HG02981 (cell line): ENCODE data around the gene RARRES2.

Experiments
- ATAC-seq: cut with Tn5 transposase; IDR thresholded peaks from one replicate; pipeline ENCODE4 v1.9.1; 2021; ENCODE audit warnings: mild to moderate bottlenecking, moderate library complexity; ENCODE audit not compliant: unreplicated experiment

RARRES2 gene

DNA sequence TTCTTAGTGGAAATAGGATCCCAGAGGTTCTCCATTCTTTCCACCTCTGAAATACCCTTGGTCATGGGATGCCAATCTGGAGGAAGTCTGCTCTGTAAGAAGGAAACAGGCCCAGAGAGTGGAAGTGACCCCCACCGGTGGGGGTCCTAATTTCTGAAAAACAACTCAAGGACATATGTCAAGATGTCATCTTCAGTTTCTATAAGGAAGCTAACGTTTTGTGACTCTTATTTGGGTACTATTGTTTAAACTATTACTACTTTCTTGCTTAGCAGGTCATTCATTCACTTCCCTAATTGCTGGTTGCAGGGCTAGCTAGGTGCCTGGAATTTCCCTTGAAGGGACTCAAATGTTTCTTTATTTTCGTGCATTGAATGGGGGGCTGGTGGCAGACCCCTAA lies 35.8 kb upstream of the RARRES2 start:
- ATAC-seq, result no peak

DNA sequence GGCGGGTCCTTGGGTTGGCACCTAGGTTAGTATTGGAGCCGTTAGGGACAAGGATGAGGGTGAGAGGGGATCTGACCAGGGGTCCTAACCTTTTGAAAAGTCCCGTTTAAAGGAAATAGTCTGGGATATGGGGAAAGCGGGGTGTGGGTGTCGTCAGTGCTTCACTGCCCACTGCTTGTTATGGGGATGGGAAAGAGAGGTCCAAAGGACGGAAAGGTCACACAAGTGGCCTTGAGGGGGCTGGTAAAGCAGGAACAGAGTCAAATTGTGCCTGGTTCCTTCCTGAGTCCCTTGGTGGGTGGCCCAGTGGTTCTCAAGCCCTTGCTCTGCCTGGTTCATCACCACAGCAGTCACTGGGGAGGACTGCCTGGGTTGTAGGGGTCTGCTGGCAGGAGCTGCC lies 35.1 kb upstream of the RARRES2 start:
- no peak for ATAC-seq

DNA sequence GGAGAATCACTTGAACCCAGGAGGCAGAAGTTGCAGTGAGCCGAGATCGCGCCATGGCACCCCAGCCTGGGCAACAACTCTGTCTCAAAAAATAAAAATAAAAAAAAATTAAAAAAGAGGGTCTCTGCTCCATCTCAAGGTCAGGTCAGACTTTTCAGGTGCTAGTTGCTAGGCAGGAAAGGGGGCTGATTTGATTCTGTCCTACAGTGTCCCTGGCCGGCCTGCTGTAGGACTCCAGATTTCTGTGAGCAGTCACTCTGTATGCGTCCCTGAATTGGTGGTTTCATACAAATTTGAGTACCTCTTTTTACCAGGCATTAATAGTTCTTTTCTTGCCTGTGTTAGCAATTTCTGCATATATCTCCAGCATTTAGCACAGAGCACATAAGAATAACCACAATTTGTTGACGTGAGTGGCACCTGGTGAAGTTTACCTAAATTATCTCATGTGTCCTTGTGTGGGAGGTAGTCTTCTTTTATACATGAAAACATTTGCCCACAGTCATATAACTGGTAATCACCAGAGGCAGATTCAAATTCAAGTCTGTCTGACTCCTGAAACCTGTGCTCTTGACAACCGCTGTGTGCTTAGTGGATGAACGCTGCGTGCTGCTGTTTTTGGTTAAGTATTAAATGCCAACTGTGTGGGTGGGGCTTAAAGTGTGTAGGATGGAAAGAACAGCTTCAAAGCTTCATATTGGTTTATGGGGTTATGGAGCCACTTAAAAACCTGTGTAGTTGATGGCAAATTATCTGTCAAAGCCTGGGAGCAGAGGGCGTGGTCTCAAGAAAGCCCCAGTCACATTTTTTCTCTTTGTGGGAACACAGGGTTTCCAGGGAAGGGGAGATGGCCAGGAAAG lies 34.5 kb upstream of the RARRES2 start:
- ATAC-seq, result no peak

DNA sequence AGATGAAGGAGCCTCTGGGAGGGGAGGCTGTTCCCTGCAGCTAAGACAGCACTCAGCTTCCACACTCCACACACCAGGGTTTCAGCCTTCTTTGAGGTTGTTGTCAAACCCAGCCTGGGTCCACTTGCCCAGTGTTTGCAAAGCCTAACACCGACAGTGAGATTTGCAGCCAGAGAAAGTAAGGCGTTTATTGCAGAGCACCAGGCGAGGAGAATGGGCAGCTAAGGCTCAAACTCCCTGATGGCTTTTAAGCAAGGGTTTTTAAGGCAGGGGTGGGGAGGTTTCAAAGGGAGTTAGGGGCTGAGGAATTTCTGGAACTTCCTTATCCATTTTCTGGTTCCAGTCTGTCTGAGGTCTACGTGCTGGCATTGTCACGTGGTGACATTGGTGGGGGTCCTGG lies 33.0 kb upstream of the RARRES2 start:
- no peak for ATAC-seq

GRCh38 chr7:150374026-150374425 lies 32.6 kb upstream of the RARRES2 start:
- ATAC-seq, result no peak

DNA sequence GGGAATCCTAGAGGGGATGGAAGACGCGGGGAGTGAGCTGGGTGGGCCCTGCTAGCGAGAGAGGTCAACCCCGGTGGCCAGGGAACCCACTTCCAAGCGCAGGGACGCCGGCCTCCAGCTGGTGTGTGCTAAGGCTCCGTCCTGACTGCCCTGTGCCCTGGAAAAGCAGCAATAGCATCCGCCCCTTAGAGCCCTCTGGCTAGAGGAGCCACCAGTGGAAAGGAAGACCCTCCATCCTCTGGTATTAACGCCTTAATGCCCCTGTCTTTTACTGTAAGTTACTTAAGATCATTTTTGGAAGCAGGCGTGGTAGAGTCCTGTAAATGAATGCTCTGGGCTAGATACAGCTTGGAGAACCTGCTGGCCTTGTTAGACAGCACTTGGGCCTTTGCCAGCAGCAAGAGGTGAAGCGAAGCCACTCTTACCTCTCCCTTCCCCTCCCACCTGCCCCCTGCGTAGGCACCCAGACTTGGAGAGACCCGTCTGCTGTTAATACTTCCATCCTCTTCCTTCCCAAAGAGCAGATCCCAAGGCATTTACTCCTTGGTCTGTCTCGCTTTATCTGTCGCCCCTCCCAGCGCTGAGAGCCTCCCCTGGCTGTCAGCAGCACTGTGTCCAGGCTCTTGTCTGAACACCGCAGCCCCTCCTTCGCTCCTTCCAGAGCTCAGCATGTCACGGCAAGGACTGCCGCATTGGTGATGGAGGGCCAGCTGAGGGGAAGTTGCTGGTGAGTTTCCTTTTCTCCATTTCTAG lies 31.8 kb upstream of the RARRES2 start:
- no peak for ATAC-seq

DNA sequence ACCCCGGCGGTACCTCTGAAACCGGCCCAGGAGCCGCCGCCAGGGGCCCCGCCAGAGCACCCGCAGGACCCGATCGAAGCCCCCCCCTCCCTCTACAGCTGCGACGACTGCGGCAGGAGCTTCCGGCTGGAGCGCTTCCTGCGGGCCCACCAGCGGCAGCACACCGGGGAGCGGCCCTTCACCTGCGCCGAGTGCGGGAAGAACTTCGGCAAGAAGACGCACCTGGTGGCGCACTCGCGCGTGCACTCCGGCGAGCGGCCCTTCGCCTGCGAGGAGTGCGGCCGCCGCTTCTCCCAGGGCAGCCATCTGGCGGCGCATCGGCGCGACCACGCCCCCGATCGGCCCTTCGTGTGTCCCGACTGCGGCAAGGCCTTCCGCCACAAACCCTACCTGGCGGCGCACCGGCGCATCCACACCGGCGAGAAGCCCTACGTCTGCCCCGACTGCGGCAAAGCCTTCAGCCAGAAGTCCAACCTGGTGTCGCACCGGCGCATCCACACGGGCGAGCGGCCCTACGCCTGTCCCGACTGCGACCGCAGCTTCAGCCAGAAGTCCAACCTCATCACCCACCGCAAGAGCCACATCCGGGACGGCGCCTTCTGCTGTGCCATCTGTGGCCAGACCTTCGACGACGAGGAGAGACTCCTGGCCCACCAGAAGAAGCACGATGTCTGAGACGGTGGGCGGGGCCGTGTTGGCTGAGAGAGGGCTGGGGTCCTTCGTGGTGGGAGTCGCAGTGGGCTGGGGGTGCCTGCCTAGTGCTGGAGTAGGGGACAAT lies 31.0 kb upstream of the RARRES2 start:
- ATAC-seq, result no peak

- no peak for ATAC-seq
Observed at GRCh38 chr7:150371996-150372270, 30.5 kb upstream of the RARRES2 start.

- ATAC-seq, result no peak
Observed at GRCh38 chr7:150371131-150371995, 29.9 kb upstream of the RARRES2 start.

- ATAC-seq, result no peak
Observed at GRCh38 chr7:150370612-150371071, 29.2 kb upstream of the RARRES2 start.

GRCh38 chr7:150369748-150370501 lies 28.5 kb upstream of the RARRES2 start:
- no peak for ATAC-seq

DNA sequence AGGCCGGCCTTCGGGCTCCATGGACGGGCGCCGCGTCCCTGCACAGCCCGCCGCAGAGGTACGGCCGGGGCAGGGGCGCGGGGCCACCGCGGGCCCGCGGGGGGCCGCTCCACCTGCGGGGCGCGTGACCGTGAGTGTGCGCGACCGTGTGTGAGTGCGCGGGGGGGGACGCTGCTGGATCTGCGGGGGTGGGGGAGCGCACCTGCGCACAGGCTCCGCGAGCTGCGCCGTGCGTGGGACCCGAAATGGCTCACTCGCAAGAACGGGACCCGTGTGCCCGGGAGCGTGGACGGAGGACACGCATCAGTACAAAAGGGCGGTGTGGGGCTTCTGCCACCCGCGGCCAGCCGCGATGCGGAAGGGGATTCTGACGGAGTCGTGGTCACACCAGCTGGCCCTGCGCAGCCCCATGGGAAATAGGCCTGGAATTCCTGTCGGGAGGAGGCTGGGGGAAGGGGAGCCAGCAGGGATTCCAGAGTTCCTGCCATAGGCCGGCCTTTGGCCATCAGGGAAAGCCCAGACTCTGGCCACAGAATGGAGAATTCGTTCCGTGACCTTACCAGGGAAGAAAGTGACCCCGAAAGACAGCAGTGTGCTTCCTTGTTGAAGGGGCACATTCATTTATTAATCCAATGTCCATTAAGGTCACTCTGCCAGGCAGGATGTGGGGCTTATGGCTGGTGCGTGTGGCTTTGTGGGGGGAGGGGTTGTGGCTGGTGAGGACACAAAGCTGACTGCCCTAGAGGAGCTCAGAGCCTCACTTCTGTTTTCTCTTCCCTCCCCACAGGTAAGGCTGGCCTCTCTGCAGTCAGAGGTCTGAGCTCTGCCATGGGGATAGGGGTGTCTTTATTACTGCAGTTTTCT lies 27.7 kb upstream of the RARRES2 start:
- peak; percentile 50 for ATAC-seq

GRCh38 chr7:150368096-150368883 lies 26.9 kb upstream of the RARRES2 start, which contains the start of gene REPIN1:
Gene REPIN1 (plus strand): TSS chr7:150368822. CDS start chr7:150369712, 890 bp downstream.
- ATAC-seq, result peak; percentile 47

- no peak for ATAC-seq
Observed at GRCh38 chr7:150367677-150368095, 26.3 kb upstream of the RARRES2 start.

DNA sequence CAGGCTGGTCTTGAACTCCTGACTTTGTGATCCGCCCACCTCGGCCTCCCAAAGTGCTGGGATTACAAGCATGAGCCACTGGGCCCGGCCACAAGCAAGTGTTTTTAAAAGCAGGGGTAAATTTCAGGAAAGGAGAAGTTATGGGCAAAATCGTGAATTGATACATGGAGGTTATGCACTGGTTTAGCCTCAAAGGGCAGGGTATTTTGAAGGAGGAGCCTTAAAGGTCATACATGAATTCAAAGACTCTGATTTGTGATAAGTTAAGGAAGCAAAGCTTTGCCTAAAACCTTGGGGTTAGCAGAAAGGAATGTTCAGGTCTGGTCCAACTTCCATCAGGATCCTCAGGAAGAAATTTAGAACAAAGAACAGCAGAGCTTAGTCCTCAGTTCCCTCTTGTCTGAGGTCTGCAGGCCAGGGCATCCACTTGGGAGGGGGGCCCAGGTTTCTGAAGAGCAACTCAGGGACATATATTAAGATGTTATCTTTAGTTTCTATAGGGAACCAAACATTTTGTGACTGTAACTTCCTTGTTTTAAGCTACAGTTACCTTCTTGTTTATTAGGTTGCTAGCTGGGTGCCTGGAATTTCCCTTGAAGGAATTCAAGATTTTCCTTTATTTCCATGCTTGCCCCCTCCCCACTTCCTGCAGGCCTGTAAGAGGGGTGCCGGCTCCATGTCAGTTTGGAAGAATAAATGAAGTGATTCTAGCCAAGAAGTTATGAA lies 24.4 kb upstream of the RARRES2 start:
- ATAC-seq, result no peak

DNA sequence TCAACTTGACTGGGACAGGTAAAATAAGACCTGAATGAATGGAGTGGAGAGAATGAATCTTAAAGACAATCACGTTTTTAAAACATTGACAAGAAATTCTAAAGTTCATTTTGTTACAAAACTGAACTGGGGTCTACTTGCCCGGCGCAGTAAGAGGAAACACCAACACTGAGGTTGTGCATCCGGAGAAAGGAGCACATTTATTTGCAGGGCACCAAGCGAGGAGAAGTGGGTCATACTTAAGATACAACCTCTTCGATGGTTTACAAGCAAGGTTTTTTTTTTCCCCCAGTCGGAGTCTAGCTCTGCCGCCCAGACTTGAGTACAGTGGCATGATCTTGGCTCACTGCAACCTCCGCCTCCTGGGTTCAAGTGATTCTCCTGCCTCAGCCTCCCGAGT lies 23.8 kb upstream of the RARRES2 start:
- ATAC-seq, result no peak

DNA sequence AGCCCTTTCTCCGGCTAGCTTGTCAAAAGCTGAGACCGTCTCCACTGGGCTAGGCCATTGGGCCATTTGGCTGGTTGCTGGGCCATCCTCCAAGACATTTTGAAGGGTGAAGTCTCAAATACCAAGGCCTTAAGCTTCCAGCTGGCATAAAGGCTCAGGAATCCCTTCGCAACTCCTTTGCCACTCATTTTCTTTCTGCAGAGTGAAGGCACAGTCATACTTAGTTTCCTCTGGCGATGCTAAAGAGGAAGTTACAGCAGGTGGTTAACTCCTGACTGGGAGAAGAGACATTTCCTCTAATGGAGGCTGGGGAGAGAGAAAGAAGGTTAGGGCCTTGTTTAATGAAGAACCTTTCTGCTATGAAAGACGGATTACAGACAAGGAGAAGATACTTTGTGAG lies 22.4 kb upstream of the RARRES2 start:
- ATAC-seq, result peak; percentile 33
